Stimulated activated CD8-positive, alpha-beta memory T cell treated with anti-CD3 and anti-CD28 coated beads, Interleukin-2, amount 100 ng/mL, for 48 hours (primary cell): Measurements from ENCODE around the gene RNF157.

Source experiments
- DNase-seq, 2 donors: peaks; one replicate each; pipeline ENCODE4 v3.0.0-alpha.2; 2020; ENCODE audit warnings: low read depth in 2 of 2

RNF157 gene

DNA sequence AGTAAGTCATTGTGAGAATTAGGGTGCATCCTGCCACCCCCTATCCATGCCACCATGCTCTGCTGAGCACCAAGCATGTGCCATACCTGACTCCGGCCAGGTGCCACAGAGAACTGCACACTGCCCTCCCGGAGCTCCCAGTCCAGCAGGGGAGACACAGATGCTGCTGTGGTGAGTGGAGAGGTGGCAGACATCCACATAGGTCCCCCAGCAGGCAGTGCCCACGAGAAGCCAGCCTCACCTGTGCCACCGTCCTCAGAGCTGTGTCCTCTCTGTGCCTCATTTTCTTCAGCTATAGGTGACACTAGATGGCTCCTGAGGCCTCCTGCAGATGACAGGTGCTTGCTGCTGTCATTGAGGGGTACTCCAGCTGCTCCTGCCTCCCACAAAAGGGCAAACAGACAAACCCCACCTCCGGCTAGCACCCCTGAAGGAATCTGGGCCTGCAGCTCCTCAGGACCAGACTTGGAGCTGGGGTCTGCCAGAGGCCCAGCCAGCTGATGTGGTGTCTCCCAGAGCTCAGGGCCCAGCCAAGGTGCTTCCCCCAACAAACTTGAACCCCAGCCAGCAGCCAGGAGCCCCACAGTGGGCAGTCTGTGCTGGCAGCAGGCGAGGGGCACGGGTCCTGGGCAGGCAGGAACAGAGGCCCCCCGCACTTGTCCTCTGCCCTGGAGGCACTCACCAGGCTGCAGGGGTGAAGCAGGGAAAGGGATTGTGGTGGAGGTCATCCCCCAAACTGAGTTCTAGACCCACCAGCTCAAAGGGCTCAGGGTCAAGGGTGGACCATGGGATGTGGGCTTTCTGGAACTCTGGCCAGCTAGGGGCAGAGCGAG, 116.3 kb downstream of the RNF157 start:
- no peak for DNase-seq

DNA sequence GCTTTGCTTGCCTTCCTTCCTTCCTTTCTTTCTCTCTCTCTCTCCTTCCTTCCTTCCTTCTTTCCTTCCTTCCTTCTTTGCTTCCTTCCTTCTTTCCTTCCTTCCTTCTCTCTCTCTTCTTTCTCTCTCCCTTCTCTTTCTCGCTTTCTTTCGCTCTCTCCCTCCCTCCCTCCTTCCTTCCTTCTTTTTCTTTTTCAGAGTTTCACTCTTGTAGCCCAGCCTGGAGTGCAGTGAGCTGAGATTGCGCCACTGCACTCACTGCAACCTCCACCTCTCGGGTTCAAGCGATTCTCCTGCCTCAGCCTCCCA, 117.1 kb downstream of the RNF157 start:
- DNase-seq, result no peak

DNA sequence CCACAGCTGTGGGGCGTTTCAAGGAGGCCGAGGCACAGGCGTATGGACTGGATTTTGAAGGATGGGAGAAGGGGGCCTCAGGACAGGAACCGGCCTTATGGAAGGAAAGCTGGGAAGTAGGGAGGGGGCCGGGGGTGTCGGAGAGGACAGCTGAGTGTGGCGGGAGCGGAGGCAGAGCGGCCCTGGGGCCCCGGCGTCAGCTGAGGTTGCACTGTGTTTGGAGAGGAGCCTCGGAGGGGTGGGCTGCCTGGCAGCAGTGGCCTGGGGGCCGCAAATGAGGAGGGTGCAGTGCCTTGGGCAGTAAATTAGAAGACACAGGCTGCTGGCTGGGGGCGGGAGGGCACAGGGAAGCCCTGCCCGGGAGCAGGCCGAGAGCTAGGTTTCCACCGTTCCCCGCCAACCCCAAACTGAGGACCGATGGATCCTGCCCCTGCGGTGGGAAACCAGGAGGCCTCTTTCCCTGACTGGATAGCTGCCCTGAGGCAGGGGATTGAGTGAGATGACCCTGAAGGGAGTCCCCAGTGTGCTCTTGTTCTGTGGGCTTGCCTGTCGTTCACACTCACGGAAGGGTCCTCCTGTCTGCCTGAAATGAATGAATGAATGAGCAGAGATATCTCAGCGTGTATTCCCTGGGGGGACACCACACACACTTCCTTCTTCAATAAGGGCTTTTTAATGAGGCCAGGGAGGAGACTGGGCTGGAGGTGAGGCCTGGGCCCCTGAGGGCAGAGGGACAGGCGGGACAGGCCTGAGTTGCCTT, 117.7 kb downstream of the RNF157 start:
- no peak for DNase-seq

DNA sequence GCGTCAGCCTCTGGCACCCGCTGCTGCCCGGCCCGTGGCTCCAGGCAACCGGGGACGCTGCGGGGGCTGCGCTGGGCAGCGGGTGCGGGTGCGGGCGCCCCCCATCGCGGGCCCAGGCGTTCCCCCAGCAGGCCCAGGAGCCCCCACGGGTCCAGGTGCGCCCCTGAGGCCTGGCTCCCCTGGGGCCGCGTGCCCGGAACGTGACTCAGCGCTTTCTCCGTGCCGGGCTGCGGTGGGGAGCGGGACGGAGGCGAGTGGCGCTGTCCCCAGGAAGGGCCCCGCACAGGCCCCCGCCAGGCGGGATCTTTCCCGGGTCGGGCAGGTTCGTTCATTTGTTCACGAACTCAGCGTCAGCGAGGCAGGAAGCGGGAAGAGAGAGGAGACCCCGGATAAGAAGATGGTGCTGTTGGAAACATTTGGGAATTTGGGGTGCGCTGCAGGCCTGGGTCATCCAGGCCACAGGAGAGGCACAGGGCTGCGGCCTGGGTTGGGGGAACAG, 118.3 kb downstream of the RNF157 start:
- DNase-seq, result no peak

DNA sequence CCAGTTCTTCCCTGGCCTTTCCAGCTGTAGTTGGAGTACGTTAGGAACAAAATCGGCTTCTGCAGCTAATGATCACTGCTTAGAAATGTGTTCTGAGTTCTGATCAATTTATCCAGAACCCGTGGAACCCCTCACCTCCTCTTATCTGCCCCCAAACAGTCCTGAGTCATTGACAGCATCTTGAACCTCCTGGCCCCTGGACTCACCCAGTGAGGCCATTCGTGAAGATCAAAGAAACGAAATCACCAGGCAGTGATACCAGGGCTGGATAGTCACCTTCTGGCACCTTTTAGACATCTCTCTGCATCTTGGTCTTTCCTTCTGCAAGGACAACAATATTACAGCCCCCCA, 119.7 kb downstream of the RNF157 start:
- DNase-seq, result no peak

DNA sequence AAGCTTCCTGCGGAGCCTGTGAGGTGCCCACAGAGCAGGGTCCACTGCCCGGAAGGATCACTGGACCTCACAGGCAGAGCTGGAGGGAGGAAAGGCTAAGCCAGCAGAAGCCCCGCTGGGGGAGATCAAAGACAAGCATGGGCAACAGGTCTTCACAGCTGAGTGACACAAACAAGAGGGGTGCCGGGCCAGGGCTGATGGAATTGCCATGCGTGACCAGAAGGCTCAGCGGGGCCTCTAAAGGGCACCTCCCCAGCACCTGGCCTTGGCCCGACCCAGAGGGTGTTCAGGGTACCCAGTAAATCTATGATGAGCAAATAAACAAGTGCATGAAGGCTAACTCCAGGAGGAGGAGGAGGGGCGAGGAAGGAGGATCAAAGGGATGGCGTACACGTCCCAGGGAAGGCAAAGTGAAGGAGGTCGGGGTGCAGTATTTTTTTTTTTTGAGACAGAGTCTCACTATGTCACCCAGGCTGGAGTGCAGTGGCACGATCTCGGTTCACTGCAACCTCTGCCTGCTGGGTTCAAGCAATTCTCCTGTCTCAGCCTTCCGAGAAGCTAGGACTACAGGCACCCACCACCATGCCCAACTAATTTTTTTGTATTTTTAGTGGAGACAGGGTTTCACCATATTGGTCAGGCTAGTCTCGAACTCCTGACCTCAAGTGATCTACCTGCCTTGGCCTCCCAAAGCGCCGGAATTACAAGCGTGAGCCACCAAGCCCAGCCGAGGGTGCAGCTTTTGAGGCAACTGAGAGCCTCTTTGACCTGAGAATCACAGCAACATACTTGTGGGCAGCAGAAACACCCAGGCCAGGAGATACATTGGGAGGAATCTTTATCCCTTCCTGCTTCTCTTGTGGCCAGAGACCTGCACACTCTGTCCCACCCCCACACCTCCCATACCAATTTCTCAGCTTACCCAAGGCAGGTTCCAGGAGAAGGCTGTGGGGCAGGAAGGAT, 120.6 kb downstream of the RNF157 start:
- DNase-seq, result no peak

DNA sequence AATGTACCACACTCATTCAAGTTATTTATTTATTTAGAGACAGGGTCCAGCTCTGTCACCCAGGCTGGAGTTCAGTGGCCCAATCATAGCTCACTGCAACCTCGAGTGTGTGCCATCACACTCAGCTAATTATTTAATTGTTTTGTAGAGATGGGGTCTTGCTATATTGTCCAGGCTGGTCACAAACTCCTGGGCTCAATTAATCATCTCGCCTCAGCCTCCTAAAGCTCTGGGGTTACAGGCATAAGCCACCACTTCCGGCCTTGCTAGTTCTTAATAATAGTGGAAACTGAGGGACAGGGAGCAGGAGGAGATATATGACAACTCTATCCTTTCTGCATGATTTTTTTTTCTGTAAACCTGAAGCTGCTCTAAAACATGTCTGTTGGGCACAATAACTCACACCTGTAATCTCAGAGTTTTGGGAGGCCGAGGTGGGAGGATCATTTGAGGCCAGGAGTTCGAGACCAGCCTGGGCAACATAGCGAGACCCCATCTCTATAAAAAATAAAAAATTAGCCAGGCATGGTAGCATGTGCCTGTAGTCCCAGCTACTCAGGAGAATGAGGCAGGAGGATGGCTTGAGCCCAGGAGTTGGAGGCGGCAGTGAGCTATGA, 125.0 kb downstream of the RNF157 start:
- no peak for DNase-seq

DNA sequence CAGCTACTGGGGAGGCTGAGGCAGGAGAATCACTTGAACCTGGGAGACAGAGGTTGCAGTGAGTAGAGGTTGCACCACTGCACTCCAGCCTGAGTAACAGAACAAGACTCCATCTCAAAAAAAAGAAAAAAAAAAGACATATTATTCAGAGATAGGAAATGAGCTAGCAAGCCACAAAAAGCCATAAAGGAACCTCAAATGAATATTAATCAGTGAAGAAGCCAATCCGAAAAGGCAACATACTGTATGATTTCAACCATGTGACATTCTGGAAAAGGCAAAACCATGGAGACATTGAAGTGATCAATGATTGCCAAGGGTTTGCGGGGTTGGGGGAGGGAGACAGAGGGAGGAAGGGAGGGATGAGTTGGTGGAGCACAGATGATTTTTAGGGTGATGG, 128.3 kb downstream of the RNF157 start:
- no peak for DNase-seq

DNA sequence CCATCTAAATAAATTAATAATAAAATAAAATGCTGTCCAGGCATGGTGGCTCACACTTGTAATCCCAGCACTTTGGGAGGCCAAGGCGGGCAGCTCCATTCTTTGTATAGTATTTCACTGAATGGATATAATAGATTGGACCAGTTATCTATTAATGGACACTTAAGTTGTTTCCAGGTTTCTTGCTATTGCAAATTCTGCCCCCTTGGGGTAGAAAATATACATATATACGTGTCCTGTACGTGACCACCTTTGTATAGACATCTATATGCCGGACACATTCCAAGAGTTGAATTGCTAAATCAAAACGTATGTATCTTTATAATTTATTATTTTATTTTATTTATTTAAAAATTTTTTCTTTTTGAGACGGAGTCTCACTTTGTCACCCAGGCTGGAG, 132.8 kb downstream of the RNF157 start:
- DNase-seq, result no peak

DNA sequence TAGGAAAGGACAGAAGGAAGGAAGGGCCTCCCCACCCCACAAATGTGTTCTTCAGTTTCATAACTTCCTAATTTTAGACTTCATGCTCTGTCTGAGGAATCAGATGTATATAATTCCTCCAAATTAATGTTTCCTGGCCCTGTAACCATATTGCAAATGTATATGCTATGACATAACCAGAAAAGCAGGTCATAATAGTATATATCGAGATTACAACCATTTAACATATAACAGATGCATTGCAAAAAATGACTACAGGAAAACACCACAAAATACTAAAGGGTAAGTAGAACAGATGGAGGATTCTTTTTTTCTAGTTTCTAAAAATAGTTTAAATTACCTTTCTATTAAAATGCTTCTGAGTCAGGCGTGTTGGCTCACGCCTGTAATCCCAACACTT, 133.6 kb downstream of the RNF157 start:
- DNase-seq, result no peak

DNA sequence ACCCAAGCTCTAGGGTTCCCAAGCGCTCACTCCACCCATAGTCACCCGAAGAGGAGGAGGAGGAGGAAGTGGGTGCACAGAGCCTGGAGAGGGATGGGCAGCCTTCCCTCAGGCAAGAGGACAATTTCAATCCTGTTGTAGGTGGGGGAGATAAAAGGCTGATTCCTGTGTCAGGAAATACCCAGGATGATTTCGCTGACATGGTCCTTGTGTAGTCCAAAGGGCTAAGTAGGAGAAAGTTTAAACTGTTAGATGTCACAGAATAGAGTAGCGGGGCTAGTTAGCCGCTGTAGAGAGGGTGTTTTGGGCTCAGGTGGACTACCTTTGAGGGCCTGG, 135.4 kb downstream of the RNF157 start:
- no peak for DNase-seq

DNA sequence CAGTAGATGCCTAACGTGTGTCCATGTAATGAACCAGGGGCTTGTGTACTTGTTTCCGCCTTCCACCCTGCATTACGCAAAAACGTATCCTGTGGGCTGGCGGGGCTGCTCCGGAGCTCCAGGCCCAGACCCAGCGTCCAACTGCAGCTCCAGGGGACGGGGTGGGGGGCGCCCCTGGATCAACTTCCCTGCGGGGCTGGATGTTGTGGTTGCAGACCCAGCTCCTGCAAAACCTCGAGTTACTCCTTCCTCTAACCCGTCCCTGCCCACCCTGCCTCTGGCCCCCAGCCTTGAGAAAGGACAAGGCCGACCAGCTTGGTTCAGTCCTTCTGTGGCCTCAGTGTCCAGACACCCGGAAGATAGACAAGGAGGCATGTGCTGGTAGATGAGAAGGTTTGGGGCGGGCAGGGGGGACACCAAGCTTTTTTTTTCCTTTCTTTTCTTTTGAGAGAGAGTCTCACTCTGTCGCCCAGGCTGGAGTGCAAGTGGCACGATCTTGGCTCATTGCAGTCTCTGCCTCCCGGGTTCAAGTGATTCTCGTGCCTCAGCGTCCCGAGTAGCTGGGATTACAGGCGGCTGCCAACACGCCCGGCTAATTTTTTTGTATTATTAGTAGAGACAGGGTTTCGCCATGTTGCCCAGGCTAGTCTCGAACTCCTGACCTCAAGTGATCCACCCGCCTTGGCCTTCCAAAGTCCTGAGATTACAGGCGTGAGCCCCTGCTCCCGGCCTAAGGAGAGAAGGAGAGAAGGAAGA, 136.0 kb downstream of the RNF157 start:
- no peak for DNase-seq

DNA sequence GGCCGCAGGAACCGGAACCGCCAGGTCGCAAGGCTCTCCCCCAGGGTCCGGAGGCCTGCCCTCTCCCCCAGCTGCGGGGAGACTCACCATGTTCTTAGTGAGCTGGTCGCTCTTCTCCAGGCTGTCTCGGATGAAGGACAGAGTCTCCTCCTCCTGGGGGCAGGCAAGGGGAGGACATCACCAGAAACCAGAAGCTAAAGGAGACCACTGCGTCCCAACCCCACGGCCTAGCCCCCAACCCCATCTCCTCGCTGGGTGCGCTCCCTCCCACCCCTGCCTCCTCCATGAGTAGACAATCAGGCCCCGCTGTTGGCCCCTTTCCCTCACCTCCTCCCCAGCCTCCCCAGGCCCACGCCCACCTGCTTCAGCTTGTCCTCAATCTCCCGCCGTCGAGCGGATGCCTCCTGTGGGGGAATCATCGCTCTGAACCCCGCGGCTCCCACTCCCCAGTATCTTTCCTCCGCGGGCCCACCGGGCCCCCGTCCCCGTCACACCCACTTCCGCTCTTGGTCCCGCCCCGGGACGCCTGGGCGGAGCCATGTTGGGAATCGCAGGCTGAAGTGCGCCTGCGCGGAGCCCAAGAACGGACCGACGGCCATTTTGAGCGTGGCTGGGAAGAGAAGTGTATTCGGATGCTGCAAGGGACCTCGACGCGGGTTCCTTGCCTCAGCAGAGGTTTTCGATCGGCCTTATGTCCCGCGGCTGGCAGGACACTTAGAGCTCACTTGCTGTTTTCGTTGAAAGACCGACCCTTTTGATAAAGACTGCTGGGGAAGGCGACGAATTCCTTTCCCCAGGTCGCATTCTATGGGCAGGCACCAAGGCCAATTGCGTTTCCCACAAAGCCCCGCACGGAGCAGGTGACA, 136.8 kb downstream of the RNF157 start, which contains the start of gene EXOC7:
TSS of gene EXOC7 (minus strand) at position 514 of the 866 bp plus-strand sequence. CDS start at position 419, 95 bp downstream.
- peak; percentile 89 to 90 for DNase-seq

DNA sequence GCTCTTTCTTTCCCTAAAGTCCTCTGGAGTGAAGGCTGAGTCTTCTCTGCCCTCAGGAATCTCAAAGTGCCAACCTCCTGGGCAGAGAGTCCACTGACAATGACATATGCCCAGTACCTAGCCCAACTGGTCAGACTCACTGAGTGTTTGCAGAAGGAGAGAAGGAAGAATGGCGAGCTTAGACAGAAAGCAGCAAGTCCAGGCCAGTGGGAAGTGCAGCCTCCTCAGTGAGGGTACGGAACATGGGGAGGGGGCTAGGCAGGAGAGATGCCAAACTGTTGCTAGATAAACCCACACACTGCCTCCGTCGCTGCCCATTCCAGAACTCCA, 137.4 kb downstream of the RNF157 start:
- no peak for DNase-seq

DNA sequence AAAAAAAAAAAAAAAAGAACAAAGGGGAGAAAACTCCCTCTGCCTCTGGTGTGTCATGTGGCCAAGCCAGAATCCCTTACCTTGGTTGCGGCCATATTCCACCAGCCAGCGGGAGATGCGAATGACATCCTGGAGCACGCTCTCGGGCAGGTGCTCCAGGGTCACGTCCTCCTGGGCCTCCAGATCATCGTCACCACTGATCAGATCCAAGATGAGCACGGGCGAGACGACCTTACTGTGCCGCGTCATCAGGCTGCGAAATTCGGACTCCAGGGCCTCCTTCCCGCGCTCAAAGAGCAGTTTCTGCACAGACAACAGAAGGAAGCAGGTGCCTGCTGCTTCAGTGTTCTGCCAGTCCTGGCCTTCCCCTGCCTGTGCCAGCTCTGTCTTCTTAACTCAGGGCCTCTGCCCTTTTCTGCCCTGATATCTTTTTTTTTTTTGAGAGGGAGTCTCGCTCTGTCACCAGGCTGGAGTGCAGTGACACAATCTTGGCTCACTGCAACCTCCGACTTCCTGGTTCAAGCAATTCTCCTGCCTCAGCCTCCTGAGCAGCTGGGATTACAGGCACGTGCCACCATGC, 142.5 kb downstream of the RNF157 start:
- DNase-seq, result no peak

DNA sequence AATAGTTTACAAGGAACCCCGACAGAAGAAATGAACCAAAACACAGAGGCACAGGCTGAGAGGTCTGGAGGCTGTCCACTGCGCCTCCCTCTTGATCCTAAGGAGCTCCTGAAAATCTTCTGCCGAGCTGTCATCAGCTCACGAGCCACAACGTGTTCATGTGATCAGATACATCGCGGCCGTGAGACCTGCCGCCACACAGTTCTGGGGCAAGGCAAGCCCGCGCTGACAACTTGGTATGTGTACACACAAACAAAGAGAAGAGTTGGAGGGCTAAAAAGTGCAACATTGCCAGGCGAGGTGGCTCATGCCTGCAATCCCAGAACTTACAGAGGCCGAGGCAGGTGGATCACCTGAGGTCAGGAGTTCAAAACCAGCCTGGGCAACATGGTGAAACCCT, 144.3 kb downstream of the RNF157 start:
- DNase-seq, result no peak

DNA sequence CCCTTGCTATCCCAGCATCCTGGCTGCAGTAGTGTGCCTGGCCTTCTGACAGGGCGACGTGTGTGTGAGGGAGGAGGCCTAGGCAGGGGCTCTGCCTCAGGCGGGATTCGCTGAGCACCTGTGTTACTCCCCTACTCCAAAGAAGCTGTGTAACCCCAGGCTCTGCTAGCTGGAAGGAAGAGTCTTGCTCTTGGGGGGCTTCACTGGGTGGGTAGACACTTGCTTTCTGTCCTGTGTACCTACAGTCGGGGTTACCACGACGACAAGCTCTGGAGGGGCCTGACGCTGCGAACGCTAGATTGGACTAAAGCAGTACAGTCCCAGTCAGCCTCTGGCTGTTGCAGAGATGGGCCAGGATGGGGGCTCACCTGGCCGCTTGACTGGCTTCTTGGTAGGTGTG, 146.2 kb downstream of the RNF157 start:
- no peak for DNase-seq

DNA sequence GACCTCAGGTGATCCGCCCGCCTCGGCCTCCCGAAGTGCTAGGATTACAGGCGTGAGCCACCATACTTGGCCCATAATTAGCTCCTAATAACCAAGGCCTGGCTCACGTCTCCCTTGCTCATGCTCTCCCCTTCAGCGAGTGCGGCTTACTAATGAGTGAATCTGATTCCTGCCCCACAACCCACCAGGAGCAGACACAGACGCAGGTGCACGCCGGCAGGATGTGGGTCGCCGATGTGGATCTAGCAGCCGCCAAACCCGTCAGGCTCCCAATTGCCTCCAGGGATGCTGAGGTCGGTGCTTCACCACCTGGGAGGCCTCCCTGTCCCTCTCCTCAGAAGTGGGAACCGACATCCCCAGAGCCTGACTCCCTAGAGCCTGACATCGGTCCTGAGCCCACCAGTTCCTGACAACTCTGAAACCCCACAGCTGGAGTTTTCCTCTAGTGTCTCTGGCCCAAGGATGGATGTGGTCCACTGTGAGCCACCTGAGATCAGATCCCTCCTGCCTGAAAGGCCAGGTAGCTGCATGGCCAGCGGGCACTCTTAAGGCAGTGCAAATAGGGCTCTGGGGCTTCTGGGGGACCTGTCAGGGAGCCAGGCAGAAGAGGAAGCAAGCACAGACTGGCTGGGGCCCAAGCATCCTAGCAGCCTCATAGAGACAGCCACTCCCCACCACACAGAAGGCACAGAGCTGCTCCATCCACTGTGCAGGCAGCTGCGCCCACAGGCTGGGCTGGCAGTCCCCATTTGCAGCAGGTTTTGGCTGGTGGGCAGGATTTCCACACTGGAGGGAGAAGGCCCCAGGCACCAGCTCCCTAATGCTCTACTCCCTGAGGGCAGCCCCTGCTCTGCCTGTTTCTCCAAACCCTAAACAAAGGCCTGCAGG, 147.5 kb downstream of the RNF157 start:
- DNase-seq, result no peak
